SJSA1 (cell line): Measurements from ENCODE around the gene DNMT3L. TPM values are rescaled to one million over a fixed set of nuclear protein-coding genes. Genes with fewer than 3 reads are reported as not detected.
"Not testable (repeated sequence)": the region's sequence is repeated elsewhere in the genome, so short reads cannot be mapped to it uniquely, and the experiment has no call there.

Source experiments
- DNase-seq, 2 experiments: peaks; one replicate each; pipeline ENCODE4 v3.0.0-alpha.2; 2015 to 2020; ENCODE audit warnings: low spot score in 2 of 2, low read depth in 1 of 2
- H3K27ac ChIP-seq: fragments of 250-450 bp; sonication (Bioruptor Pico); 2 replicates; pipeline ENCODE4 v1.5.1; 2020; ENCODE audit warnings: mild to moderate bottlenecking, moderate library complexity
- H3K27me3 ChIP-seq: fragments of 250-450 bp; sonication (Bioruptor Pico); replicated peaks from 2 replicates; pipeline ENCODE4 v1.5.1; 2020; ENCODE audit warnings: mild to moderate bottlenecking, moderate library complexity
- H3K36me3 ChIP-seq: fragments of 250-450 bp; sonication (Bioruptor Pico); 2 replicates; pipeline ENCODE4 v1.5.1; 2020; ENCODE audit warnings: mild to moderate bottlenecking
- H3K4me1 ChIP-seq: fragments of 250-450 bp; sonication (Bioruptor Pico); replicated peaks from 2 replicates; pipeline ENCODE4 v1.6.1; 2021; ENCODE audit warnings: mild to moderate bottlenecking
- H3K4me3 ChIP-seq: fragments of 250-450 bp; sonication (Bioruptor Pico); 2 replicates; pipeline ENCODE4 v1.5.1; 2020; ENCODE audit warnings: mild to moderate bottlenecking
- H3K9me3 ChIP-seq: fragments of 250-450 bp; sonication (Bioruptor Pico); replicated peaks from 2 replicates; pipeline ENCODE4 v1.5.1; 2020; ENCODE audit warnings: mild to moderate bottlenecking
- total RNA-seq: library from RNA; depleted of rRNA; stranded (reverse); fragments of >200 nt; shearing (Covaris generic); gene quantifications from 2 replicates; pipeline ENCODE4 v1.2.3, GENCODE V29; 2014; rRNA removed

DNMT3L gene
- not detected in 2 replicates for total RNA-seq

DNA sequence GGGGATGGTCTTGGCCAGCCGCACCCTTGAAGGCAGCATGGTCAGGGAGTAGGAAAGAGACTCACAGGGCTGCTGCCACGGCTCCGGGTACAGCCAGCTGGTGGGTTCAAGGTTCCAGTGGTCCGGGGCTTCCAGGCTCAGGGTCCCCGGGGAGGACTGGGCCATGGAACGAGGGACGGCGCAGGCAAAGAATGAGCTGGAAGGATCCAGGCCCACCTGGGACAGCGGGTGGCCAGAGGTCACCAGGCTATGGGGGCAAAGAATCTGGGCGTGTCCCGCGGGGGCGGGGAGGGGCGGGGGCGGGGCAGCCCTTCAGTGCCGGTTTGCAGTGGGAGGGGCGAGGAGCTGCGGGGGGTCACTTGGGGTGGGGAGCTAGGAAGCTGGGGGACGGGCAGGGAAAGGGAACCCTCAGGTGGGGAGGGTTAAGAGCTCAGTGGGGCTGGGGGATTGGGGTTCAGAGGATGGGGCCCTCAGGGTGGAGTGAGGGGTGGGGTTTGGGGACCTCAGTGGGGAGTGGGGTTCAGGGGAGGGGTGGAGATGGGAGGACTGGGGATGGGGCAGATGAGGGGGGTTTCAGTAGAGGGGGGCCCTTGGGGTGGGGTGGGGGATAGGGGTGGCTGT lies at the start of gene DNMT3L:
TSS of gene DNMT3L (minus strand) at position 223 of the 621 bp plus-strand sequence. CDS start 638 bp downstream, outside the sequence.
- DNase-seq, result peak in 1 of 2 experiments; percentile 41
- Histone ChIP-seq H3K36me3 (no peaks in the 10 kb centered on the region), H3K27ac (no peak within 1 kb of the TSS), H3K4me1 (no peaks in the 10 kb centered on the region), H3K4me3 (no peak within 1 kb of the TSS), H3K27me3 (no peaks in the 10 kb centered on the region; the same call in 1 of the 2 replicates), H3K9me3 (no peaks in the 10 kb centered on the region)

GRCh38 chr21:44310628-44311507 lies 49.2 kb upstream of the DNMT3L start:
- Histone ChIP-seq H3K4me3 (no peak overlapping the region), H3K27me3 (no peaks in the 10 kb centered on the region), H3K36me3 (peaks cover 82% of the 10 kb centered on the region), H3K4me1 (peaks cover 20% of the 10 kb centered on the region), H3K27ac (no peak overlapping the region), H3K9me3 (no peaks in the 10 kb centered on the region)
- DNase-seq, result no peak

DNA sequence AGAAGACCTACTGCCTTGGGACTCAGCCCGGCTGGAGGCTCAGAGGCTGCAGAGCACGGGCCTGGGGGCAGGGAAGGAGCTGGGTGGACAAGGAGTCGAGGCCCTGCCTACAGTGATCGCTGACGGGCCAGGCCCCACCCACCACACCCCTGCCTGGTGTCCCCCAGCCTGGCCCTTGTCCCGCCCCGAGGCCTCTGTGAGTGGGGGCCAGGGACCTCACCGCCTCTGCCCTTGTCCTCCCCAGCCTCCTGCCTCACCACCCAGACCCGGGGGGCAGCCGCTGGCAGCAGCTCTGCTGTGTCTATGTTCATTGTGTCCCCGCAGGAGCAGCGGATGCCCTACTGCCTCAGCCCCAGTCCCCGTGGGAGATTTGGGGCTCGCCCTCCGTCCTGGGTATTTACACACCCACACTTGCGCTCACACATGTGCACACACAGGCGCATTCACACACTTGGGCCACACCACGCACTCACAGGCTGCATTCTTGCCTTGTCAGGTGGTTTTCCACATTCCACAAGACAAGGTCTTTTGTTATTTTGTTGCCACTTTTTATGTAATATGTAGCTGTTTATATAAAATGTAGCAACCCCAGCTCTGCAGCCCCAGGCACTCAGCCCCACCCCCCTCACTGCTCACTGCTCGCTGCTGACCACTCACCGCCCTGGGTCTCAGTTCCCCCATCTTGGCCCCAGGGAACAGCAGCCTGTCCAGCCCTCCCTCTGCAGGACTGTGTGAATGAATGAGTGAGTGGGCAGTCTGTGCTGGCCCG lies 45.4 kb upstream of the DNMT3L start:
- Histone ChIP-seq H3K27me3 (no peaks in the 10 kb centered on the region), H3K4me1 (peaks cover 20% of the 10 kb centered on the region), H3K4me3 (no peak overlapping the region), H3K9me3 (no peaks in the 10 kb centered on the region), H3K36me3 (peaks cover 59% of the 10 kb centered on the region), H3K27ac (peak overlapping the region; percentile 34; the same call in 1 of the 2 replicates)
- peak; percentile 47 to 67 for DNase-seq

DNA sequence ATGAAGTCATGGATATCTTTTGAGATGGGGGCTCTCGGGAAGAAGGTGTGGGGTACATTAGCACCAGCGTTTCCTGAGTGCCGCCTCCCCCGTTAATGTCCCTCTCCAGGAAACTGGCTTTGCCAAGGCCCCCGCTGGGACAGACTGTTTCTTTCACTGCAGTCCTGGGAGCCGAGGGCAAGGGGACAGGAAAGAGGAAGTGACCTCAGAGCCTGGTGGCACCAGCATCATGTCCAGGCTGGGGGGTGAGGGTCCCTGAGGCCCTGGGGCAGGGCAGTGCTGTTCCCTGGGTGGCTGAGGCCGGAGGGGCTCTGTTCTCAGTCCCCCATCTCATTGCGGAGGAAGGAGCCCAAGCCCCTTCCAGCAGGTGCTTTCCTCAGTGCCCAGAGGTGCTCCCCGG lies 44.0 kb upstream of the DNMT3L start:
- Histone ChIP-seq H3K27me3 (no peaks in the 10 kb centered on the region), H3K9me3 (no peaks in the 10 kb centered on the region), H3K36me3 (peaks cover 49% of the 10 kb centered on the region), H3K4me3 (no peak overlapping the region), H3K27ac (no peak overlapping the region), H3K4me1 (peaks cover 27% of the 10 kb centered on the region)
- no peak for DNase-seq

DNA sequence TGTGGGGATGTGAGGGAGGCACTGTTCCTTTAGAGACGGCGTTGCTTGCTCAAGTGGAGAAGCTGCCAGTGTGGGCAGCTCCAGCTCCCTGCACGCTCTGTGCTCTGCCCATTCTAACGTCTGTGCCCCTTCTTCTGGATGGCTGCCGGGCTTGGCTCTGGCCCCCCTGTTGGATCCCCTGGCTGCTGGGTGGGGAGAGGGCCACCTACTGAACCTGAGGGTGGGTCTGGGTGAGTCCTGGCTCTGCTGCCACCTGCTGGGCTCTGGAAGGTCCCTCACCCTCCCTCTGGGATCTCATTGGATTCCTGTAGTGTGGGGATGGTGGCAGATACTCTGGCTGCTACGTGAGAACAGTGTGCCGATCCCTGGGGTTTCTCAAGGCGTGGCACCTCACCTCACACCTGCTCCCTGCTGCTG lies 43.2 kb upstream of the DNMT3L start:
- Histone ChIP-seq H3K9me3 (no peaks in the 10 kb centered on the region), H3K27ac (no peak overlapping the region), H3K27me3 (no peaks in the 10 kb centered on the region), H3K36me3 (peaks cover 46% of the 10 kb centered on the region), H3K4me3 (no peak overlapping the region), H3K4me1 (peaks cover 29% of the 10 kb centered on the region)
- peak; percentile 32 to 65 for DNase-seq

DNA sequence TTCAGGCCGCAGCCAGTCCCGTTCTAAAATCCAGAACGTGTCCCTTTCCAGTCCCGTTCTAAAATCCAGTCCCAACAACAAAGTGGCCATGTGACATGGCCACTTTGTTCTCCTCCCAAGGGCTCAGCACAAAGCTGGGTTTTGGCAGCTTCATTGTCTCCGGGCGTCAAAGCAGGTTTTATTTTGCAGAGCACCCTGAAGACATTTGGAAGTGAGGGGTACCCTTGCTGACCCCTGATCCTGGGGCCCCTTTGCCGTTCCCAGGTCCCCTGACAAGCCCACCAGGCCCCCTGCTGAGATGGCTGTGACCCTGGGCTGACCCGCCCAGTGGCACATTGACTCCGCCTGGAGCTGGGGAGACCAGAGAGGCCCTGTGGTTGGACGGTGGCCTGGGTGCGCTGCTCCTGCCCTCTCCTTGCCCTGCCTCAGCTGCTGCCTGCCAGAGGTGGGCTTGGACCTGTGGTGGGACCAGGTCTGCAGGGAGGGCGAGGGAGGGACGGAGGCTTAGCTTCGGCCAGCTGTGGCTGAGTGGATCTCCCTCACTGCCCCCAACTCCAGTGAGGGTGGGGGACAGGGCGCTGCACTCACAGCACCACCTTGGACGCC lies 42.4 kb upstream of the DNMT3L start:
- peaks cover 41% of the 10 kb centered on the region for H3K36me3 ChIP-seq
- H3K4me3 ChIP-seq, result no peak overlapping the region
- no peaks in the 10 kb centered on the region for H3K27me3 ChIP-seq
- no peak overlapping the region for H3K27ac ChIP-seq
- no peaks in the 10 kb centered on the region for H3K9me3 ChIP-seq
- no peak for DNase-seq
- H3K4me1 ChIP-seq, result peaks cover 36% of the 10 kb centered on the region

DNA sequence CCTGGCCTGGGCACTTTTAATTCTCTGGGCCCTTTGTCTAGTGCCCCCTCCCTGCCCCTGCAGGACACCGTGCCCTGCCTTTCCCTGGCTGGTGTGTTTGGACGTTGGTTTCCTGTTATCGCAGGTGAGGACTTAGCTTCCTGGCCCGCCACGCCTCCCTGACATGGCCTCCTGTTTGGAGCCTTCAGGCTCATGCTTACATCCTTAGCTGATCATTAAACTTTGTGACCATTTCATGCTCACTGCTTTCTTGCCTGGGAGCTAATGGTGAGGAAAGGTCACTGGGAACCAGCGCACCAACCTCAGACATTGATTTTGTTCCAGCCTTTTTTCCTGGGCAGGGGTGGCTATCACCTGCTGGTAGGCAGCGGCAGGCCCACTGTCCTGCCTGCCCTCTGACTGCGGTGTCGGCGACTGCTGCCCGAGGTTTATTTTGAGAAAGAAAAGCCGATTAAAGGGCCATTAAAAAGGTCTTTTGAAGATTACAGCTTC lies 41.8 kb upstream of the DNMT3L start:
- peaks cover 41% of the 10 kb centered on the region for H3K36me3 ChIP-seq
- H3K4me1 ChIP-seq, result peaks cover 37% of the 10 kb centered on the region
- DNase-seq, result no peak
- H3K9me3 ChIP-seq, result no peaks in the 10 kb centered on the region
- no peaks in the 10 kb centered on the region for H3K27me3 ChIP-seq
- H3K27ac ChIP-seq, result no peak overlapping the region
- H3K4me3 ChIP-seq, result no peak overlapping the region

GRCh38 chr21:44302573-44303401 lies 41.1 kb upstream of the DNMT3L start:
- not testable (repeated sequence) for H3K27me3 ChIP-seq, H3K27ac ChIP-seq, H3K9me3 ChIP-seq, H3K4me3 ChIP-seq, DNase-seq
- Histone ChIP-seq H3K4me1 (peaks cover 37% of the 10 kb centered on the region), H3K36me3 (peaks cover 36% of the 10 kb centered on the region)

DNA sequence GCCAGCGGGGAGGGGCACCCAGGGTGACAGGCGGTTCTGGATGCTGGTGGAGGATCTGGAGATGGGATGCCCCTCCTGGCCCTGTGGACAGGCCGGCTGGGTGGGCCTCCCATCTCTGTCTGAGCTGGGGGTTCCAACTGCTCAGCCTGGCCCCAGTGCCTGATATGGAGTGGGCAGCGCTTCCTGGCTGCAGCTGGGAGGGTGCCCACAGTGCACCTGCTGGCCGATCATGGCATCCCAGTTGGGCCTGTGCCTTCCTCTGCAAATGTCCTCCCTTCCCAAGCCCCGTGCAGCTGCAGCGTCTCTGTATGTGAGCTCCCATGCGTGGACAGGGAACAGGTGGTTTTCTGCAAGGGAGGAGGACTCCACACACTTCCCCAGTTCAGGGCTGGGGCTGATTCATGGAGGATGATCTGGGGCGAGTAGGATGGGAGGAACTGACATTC lies 40.3 kb upstream of the DNMT3L start:
- Histone ChIP-seq H3K27me3 (no peaks in the 10 kb centered on the region), H3K27ac (no peak overlapping the region), H3K4me1 (peaks cover 33% of the 10 kb centered on the region), H3K36me3 (peaks cover 29% of the 10 kb centered on the region), H3K9me3 (no peaks in the 10 kb centered on the region), H3K4me3 (no peak overlapping the region)
- no peak for DNase-seq

GRCh38 chr21:44301141-44301540 lies 39.4 kb upstream of the DNMT3L start:
- H3K9me3 ChIP-seq, result no peaks in the 10 kb centered on the region
- H3K36me3 ChIP-seq, result peaks cover 21% of the 10 kb centered on the region
- peak overlapping the region; percentile 71 for H3K4me3 ChIP-seq
- H3K27ac ChIP-seq, result no peak overlapping the region
- H3K27me3 ChIP-seq, result no peaks in the 10 kb centered on the region
- H3K4me1 ChIP-seq, result peaks cover 24% of the 10 kb centered on the region
- no peak for DNase-seq

DNA sequence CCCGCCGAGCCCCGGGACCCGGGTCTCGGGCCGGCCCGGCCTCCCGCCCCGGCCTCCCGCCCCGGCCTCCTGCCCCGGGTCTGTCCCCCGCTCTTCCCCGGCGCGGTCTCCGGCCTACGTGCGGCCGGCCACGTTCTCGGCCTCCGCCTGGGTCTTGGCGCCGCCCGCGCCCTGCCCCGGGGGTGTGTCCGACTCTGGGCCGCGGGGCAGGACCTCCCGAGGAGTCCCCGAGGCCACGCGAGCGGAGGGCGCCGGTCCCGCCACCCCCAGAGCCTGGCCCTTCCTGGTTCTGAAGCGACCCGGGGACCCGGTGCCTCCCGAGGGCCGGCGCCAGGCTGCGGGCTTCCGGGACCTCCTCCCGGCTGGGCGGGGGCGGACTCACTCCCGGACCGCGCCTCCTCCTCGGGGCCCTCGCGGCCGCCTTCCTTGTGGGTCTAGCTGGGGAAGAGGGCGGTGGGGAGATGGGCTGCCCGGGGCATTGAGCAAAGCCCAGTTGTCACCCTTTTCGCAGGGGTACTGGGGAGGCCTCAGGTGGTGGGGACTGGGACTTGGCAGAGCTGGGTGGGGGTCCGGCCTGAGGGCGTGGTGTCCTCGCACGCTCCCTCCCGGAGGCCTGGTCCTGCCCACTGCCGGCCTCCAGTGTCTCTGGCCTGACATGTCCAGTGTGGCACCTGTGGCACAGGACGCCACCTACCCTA lies 38.7 kb upstream of the DNMT3L start:
- no peaks in the 10 kb centered on the region for H3K27me3 ChIP-seq
- DNase-seq, result peak; percentile 69 to 74
- no peaks in the 10 kb centered on the region for H3K9me3 ChIP-seq
- peaks cover 16% of the 10 kb centered on the region for H3K36me3 ChIP-seq
- peaks cover 23% of the 10 kb centered on the region for H3K4me1 ChIP-seq
- peak overlapping the region; percentile 60; the same call in 1 of the 2 replicates for H3K27ac ChIP-seq
- H3K4me3 ChIP-seq, result peak overlapping the region; percentile 71
